Tibial nerve (tissue), 4 donors: Measurements from ENCODE around the gene ALOXE3. TPM values are rescaled to one million over a fixed set of nuclear protein-coding genes. Genes with fewer than 3 reads are reported as not detected.

Experiments used
- DNase-seq, 2 donors: peaks; one replicate each; pipeline ENCODE4 v3.0.0-alpha.2; 2019; ENCODE audit warnings: low spot score in 2 of 2
- H3K27ac ChIP-seq, 4 donors: fragments of 200-600 bp; sonication (generic) in 3 of 4; one replicate each; pipeline ENCODE4 v1.5.1; 2017 to 2019; ENCODE audit warnings: mild to moderate bottlenecking in 1 of 4
- H3K27me3 ChIP-seq, 2 donors: fragments of 200-600 bp; sonication (generic) in 1 of 2; one replicate each; pipeline versions ENCODE4 v1.5.1 to v1.6.0; 2017 to 2019
- H3K36me3 ChIP-seq, 3 donors: fragments of 200-600 bp; sonication (generic); one replicate each; pipeline ENCODE4 v1.5.1; 2018 to 2019
- H3K4me1 ChIP-seq, 4 donors: fragments of 200-600 bp; sonication (generic) in 3 of 4; one replicate each; pipeline ENCODE4 v1.5.1; 2017 to 2019
- H3K4me3 ChIP-seq, 4 donors: fragments of 200-600 bp; sonication (generic) in 3 of 4; one replicate each; pipeline ENCODE4 v1.5.1; 2017 to 2019; ENCODE audit warnings: mild to moderate bottlenecking in 1 of 4, moderate library complexity in 1 of 4
- H3K9me3 ChIP-seq, 4 donors: fragments of 200-600 bp; sonication (generic) in 3 of 4; one replicate each; pipeline ENCODE4 v1.5.1; 2017 to 2019
- CTCF ChIP-seq, 5 experiments: fragments of 200-600 bp in 3 of 5; fragments of 450-650 bp in 2 of 5; sonication (generic) in 3 of 5; IDR thresholded peaks; one replicate each; pipeline ENCODE4 v1.5.1; 2016 to 2019; ENCODE audit warnings: antibody characterized with exemption in 5 of 5, mild to moderate bottlenecking in 3 of 5, moderate library complexity in 2 of 5
- EP300 ChIP-seq, 2 donors: sonication (generic); formaldehyde crosslinking; IDR thresholded peaks; one replicate each; pipeline ENCODE4 v1.6.1; 2017; ENCODE audit warnings: antibody characterized with exemption in 2 of 2, mild to moderate bottlenecking in 1 of 2
- POLR2A ChIP-seq, 2 donors: fragments of 450-650 bp; IDR thresholded peaks; one replicate each; pipeline ENCODE4 v1.6.1; 2017; ENCODE audit warnings: antibody characterized with exemption in 2 of 2, mild to moderate bottlenecking in 2 of 2, moderate library complexity in 2 of 2
- WGBS, 2 donors: methylation state at CpG; one replicate each; pipeline ENCODE4 v1.1.5; 2018; 5-methylcytosine and 5-hydroxymethylcytosine counted together
- total RNA-seq, 4 donors: library from RNA; depleted of rRNA; stranded (reverse); fragments of >200 nt; gene quantifications; one replicate each; pipeline ENCODE4 v1.1.0, GENCODE V29; 2016

ALOXE3 gene
- total RNA-seq = not detected

- WGBS, 2 donors = 0% methylated on average over 30 to 33 of the region's 33 CpGs
These were observed at the start of gene ALOXE3 for GRCh38 chr17:8117980-8118768. TSS of gene ALOXE3 (minus strand) at chr17:8118514. CDS start at chr17:8117990, 524 bp downstream.

GRCh38 chr17:8167526-8167925 lies 49.2 kb upstream of the ALOXE3 start:
- no peaks in the 10 kb centered on the region for H3K9me3 ChIP-seq
- H3K36me3 ChIP-seq = no peaks in the 10 kb centered on the region
- peak overlapping the region in 3 of 4 donors; percentile 13 to 57 (median 56) for H3K27ac ChIP-seq
- no peak overlapping the region for H3K4me3 ChIP-seq
- no peak for DNase-seq
- TF ChIP-seq POLR2A (IDR thresholded peaks at IDR 0.05) (no peak), CTCF (IDR thresholded peaks at IDR 0.05) (no peak), EP300 (IDR thresholded peaks at IDR 0.05) (no peak)
- peaks cover 0 to 24% (median 16%) of the 10 kb centered on the region in 4 donors for H3K4me1 ChIP-seq
- WGBS, 2 donors = 36 to 49% methylated on average over 3 of the region's 3 CpGs
- H3K27me3 ChIP-seq = no peaks in the 10 kb centered on the region

More at GRCh38 chr17:8117980-8118768, at the start of gene ALOXE3:
- peak within 1 kb of the TSS; percentile 49 to 86 (median 62) for H3K4me3 ChIP-seq
- peak within 1 kb of the TSS; percentile 79 to 94 (median 86) for H3K27ac ChIP-seq
- peaks cover 0 to 56% (median 37%) of the 10 kb centered on the region in 4 donors for H3K4me1 ChIP-seq
- H3K27me3 ChIP-seq = peaks cover 0 to 32% of the 10 kb centered on the region in 2 donors
- H3K9me3 ChIP-seq = no peaks in the 10 kb centered on the region
- TF ChIP-seq CTCF (IDR thresholded peaks at IDR 0.05) = no peak
- no peak for TF ChIP-seq POLR2A (IDR thresholded peaks at IDR 0.05)
- TF ChIP-seq EP300 (IDR thresholded peaks at IDR 0.05) = no peak
- no peaks in the 10 kb centered on the region for H3K36me3 ChIP-seq
- DNase-seq = peak in 1 of 2 donors; percentile 35

GRCh38 chr17:8166731-8167130 lies 48.4 kb upstream of the ALOXE3 start:
- Histone ChIP-seq H3K36me3 (no peaks in the 10 kb centered on the region), H3K4me1 (peaks cover 0 to 24% (median 17%) of the 10 kb centered on the region in 4 donors), H3K27me3 (no peaks in the 10 kb centered on the region), H3K27ac (peak overlapping the region in 2 of 4 donors; percentile 56 to 57), H3K4me3 (no peak overlapping the region), H3K9me3 (no peaks in the 10 kb centered on the region)
- TF ChIP-seq POLR2A (IDR thresholded peaks at IDR 0.05) (no peak), EP300 (IDR thresholded peaks at IDR 0.05) (no peak), CTCF (IDR thresholded peaks at IDR 0.05) (no peak)
- no peak for DNase-seq
- 80 to 84% methylated on average over 6 of the region's 6 CpGs for WGBS, 2 donors

- 64 to 74% methylated on average over 6 of the region's 6 CpGs for WGBS, 2 donors
- H3K9me3 ChIP-seq = no peaks in the 10 kb centered on the region
- peaks cover 0 to 17% (median 3%) of the 10 kb centered on the region in 3 donors for H3K36me3 ChIP-seq
- DNase-seq = no peak
- H3K4me3 ChIP-seq = no peak overlapping the region
- H3K27me3 ChIP-seq = no peaks in the 10 kb centered on the region
- H3K27ac ChIP-seq = peak overlapping the region; percentile 98 to 100 (median 100)
- peaks cover 0 to 42% (median 28%) of the 10 kb centered on the region in 4 donors for H3K4me1 ChIP-seq
- TF ChIP-seq EP300 (IDR thresholded peaks at IDR 0.05) (no peak), CTCF (IDR thresholded peaks at IDR 0.05) (no peak), POLR2A (IDR thresholded peaks at IDR 0.05) (no peak)
These were observed 46.5 kb upstream of the ALOXE3 start for GRCh38 chr17:8164815-8165131.
